Endometrium (tissue), 2 donors: ENCODE data around the gene CAMK1D.

ENCODE experiments used
- FAIRE-seq: peaks from 2 replicates; lab custom pipeline; 2012; peaks lifted over from hg19 to GRCh38; lab: Jason Lieb, UNC
- donor health status: control.
- donor health status: control.

Gene CAMK1D

DNA sequence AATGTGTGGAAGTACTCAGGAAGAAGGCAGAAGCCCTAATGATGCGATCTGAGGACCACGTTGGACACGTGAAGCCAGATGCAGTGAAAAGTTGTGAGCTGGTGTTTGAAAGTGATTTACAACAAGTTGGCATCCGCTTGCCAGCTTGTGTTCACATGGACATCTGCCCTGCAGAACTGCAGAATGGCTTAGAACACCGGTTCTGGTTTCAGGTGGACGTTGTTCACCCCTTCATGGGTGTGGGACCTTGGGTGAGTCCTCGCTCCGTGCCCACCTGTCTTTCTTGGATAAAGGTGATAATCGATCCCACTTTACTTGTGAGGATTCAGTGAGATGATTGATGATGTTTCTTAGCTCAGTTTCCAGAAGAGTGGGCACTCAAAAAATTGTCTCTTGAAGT, 53.8 kb downstream of the CAMK1D start:
- FAIRE-seq, result no peak

DNA sequence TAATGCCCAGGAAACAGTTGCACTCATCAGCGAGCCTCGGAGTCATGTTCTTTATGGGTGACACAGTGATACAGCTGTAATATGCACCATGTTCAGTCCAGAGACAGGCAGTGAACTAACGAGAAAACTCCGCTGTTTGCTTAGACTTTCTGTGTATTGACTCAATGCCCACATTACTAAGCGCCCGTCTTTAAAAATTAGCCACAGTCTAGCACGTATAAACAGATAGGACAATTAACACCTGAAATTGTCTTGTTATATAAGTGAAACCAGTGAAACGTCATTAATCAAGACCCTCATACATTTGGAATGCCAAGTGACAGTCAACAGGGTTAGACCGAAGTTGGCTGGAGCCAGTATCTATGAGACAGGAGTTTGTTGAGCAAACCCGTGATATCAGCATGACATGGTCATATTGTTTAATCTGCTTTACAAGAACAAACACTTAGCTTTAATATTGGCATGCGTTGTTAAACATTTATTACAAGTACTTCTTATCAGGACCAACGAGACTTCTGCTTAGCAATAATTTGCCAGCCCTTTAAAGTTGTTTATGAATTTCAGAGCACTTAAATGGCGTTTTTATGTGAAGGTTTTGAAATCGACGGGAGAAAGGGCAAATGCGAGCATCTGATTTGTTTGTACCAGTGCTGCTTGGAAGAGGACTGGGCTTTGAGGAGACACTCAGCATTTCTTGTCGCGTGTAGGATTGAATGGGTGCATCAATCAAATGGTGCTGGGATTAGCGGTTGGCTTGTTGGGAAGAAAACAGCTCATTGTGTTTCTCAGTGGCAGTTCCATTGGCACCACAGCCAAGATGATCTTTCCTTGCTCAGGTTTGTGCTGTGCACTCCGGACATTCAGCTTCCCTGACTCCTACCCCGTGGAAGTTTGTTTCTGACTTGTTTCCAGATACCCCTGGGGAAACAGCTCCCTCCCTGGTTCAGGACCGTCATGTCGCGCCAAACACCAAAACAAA, 56.3 kb downstream of the CAMK1D start:
- FAIRE-seq, result no peak

DNA sequence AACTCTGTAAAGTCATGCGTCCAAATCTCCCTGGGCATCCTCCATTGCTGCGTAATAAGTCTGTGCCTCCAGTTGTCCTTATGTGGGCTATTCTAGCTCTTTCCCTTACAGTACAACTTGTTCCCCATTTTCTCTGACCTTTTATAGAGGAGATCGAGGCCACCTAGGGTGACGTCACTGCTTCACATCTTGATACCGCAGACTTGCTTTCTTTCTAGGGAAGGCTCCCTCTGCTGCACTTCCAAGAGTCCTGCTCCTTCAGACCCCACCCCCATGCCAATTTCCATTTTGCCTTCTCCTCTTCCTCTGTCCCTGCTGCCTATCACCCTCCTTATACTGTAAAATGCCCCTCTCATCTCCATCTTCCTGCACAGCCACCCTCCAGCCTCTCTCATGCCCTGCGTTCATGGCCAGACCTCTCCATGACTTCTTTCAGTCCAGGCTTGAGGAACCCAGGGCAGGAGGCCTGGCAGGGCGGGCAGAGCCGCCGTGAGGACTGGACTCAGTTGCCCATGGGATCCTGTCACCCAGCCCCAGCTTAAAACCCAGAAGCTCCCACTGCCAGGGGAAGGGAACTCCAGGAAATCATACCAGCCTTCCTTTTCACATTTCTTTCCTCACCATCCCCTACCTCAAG, 57.5 kb downstream of the CAMK1D start:
- FAIRE-seq, result no peak

DNA sequence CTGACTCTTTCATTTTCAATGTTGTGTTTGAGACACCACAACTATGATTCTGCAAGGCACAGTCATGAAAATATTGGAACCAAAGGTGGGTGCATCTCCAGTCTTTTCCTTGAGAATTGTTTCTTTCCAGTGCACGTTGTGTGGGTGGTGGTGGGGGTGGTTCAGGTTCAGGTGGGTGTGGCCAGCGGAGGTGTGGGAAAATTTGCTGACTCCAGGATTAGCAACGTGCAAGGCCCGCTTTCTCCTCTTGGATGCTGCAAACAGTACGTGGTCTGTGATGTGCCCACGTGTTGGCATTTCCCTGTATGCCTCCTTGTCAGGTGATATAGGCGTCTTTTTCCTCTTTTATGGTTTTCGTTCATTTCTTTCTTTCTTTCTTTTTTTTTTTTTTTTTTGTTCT, 59.1 kb downstream of the CAMK1D start:
- FAIRE-seq, result no peak

DNA sequence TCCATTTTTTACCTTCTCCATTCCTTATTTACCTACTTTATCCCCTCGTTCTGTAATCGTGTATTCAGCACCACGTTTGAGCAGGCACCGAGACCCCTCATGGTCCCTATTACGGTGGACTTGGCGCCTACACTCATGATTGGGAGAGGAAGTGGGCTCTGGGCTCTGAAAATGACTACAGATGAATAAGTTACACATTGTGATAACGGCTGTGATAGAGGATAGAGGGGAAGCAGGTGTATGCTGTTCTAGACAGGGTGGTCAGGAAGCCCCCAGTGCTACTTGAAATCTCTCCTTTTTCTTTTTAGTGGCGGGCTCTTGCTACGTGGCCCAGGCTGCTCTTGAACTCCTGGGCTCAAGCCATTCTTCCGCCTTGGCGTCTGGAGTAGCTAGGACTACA, 59.8 kb downstream of the CAMK1D start:
- FAIRE-seq, result no peak

DNA sequence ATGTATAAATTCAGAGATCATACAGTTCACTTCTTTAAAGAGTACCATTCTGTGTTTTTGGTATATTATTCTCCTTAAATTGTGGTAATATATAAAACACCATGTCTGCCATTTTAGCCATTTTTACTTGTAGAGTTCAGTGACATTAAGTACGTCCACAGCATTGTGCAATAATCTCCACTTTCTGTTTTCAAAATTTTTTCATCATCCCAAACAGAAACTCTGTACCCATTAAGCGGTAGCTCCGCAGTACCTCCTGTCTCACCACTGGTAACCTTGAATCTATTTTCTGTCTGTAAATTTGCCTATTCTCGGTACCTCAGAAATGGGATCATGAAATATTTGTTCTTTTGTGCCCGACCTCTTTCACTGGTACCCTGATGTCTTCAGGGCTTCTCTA, 60.3 kb downstream of the CAMK1D start:
- FAIRE-seq, result no peak

DNA sequence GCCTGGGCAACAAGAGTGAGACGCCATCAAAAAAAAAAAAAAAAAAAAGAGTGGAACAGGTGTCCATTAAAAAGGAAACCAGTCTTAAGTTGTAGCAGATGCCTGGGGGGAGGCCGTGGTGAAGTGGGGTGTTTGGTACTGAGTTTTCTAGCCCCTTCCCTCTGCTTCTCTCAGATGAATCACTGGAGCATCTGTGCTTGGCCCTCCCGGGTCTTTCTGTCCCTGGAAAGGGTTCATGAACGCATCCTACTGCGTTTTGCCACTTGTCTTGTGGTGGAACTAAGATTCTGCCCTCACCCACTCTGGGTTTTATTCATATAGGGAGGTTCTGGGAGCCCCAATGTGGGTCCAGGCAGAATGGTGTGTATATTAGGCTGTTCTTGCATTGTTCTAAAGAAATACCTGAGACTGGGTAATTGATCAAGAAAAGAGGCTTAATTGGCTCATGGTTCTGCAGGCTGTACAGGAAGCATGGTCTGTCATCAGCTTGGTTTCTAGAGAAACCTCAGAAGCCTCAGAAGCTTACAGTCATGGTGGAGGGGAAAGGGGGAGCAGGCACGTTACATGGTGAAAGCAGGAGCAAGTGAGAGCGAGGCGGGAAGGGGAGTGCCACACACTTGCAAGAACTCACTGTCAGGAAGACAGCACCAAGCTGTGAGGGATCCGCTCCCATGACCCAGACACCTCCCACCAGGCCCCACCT, 63.5 kb downstream of the CAMK1D start:
- no peak for FAIRE-seq

DNA sequence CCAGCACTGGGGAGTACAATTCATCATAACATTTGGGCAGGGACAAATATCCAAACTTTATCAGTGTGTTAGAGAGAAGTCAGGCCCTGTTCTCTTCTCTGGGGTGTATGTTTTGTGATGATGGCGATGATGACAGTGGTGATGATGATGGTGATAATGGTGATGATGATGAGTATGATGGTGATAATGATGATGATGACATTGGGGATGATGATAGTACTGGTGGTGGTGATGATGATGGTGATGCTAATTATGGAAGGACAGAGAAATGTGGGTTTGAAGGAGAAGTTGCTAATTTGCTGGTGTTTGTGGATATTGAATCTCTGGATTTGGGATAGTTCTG, 64.0 kb downstream of the CAMK1D start:
- FAIRE-seq, result no peak

DNA sequence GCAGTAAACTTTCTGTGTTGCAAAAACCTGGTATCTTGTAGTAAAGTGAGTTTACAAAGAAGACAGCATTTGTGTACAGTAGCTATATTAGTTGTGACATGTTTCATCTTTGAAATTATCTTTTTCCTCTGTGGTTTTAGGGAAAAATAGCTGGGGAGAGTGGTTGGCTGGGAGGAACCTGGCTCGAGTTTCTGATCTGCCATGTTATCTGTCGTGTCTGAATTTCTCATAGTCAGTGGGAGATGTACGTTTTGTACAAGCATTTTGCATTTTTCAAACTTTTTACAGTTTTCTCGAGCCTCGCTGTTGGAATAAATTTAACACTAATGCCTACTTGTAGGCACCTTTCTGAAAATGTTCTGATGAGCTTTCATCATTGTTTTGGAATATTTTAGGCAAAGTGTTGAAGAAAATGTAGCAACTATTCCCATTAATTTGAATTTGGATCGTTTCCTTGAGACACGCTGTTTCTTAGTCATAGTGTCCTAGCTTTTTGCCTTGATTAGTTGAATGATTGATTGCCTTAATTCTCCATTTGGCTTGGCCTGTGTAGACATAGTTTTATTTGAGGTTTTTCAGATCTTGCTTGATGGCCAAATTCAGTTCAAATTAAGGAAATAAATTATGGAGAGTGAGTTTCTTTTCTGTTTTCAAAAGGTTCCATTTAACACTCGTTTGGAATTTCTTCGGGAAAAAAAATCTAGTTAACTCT, 65.1 kb downstream of the CAMK1D start:
- no peak for FAIRE-seq

DNA sequence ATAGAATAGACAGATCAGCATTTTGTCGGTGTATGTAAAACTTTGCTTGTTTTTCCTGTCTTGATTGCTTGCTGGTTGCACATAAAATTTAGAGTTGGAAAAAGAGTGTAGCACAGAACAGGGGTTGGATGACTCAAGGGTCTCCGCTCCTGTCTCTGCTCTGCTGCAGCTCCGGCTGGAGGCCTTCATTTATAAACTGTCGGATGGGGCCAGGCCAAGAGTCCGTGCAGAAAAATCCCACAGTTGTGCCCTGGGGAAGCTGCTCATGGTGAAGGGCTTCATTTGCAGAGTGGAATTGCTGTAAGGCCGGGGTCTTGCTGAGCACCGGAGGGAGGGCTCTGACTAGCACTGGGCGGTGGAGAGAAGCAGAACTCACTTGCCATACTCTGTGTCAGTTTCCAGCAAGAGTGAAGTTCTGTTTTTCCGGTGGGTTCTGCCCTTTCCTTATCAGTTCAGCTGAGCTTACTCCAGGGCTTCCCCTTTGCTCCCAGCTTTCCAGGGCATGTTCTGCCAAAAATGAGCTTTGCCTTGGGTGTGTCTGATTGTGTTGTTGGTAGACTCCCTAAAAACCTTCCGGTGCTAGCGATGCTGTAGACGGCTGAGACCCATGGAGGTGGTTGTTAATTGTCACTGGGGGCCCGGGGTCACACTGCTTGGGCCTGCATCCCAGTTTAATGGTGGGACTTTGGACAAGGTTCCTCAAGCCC, 67.2 kb downstream of the CAMK1D start:
- FAIRE-seq, result no peak

DNA sequence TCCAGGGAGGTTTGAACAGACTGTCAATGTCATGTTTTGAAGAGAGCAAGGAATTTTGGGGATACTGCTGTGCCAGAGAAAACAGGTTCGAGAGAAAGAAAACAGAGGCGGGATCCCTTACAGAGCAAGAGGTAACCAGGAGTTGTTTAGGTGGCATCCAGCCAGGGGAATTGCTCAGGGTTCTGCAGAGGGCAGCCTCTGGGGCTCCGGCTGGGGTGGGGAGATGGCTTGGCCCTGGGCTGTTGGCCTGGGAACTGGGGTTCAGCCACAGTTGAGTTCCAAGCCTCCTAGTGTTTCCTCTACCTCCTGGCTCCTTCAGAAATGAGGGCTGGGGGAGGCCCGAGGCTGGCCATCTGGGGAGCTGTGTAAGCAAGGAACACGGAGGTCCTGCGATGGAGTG, 68.0 kb downstream of the CAMK1D start:
- no peak for FAIRE-seq

DNA sequence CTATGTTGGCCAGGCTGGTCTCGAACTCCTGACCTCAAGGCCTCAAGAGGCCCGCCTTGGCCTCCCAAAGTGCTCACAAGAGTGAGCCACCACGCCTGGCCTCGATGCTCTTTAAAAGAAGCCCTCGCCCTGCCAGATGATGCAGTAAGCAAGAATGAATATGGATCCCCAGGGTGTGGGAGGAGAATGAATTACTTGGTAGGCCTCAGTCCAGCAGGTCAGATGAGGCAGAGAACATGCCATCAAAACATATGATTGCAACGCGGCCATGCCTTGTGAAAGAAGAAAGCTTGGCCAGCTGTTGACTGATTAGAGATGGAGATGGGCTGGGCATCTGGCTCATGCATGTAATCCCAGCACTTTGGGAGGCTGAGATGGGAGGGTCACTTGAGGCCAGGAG, 68.7 kb downstream of the CAMK1D start:
- FAIRE-seq, result no peak

DNA sequence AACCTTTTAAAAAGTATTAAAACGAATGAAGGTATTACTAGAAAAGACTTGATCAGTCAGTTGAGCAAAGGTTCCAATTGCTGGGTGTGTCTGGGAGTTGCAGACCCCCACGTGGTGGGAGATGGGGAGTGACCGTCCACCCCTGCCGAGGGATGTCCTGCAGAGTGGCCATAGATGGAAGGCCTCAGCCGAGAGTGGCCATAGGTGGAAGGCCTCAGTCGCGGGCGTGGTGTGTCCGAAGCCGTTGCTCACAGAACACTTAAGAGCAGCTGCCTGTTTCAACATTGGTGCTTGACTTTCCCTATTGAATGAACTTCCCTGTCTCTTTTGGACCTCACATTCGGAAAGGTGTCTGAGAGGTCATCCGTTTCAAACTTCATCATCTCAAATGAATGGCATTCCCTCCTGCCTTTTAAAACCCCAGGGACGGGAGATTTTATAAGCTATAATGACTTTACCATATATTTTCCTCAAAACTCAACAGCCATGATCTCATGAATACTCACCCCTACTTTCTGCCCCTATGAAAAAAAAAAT, 69.4 kb downstream of the CAMK1D start:
- FAIRE-seq, result no peak

DNA sequence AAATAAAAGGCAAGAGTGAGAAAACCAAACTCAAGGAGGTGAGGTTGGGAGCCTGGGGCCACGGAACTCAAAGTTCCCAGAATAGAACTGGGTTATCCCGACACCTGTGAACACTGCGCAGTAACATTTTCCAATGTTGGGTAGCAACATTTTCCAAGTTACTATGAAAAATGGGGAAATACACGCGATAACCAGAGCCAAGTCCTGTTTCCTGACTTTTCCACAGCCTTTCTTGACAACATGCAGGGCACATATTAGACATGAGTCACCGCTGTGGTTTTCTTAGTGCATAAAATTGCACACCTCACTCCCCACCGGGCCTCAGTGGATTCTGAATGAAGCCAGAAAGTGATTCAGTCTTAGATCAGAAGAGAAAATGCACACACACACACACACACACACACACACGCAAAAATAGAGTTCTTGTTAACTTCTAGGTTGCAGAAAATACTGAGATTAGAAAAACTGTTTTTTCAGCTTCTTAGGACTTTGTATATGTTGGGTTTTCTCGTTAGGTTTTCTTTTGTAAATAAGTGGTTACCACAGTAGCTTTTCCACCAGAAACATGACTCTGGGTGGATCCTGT, 70.0 kb downstream of the CAMK1D start:
- no peak for FAIRE-seq

DNA sequence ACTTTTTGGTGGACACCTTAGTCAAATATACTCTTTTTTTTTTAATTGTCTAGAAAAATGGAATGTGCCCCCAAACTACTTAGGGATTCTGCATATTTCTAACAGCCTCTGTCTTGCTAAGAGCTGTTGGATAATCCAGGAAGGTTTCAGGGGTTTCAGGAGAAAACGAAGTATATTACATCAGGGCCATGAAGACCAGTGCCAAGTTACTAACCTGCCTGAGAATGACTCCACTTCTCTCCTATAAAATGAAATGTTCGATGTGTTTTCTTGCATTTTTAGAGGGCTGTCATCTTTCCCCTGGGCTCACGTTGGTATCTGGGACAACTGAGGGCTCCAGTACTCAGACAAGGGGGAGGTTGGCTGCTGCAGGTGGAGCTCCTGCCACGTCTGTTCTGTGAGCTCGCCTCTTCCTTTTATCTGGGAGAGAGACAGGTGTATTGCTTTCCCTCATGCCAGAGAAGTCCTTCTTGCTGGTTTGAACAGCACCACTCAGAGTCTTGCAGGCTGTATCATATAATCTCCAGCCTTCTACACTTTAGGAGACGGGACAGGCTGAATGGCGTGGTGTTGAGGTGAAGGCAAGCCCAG, 71.3 kb downstream of the CAMK1D start:
- no peak for FAIRE-seq

DNA sequence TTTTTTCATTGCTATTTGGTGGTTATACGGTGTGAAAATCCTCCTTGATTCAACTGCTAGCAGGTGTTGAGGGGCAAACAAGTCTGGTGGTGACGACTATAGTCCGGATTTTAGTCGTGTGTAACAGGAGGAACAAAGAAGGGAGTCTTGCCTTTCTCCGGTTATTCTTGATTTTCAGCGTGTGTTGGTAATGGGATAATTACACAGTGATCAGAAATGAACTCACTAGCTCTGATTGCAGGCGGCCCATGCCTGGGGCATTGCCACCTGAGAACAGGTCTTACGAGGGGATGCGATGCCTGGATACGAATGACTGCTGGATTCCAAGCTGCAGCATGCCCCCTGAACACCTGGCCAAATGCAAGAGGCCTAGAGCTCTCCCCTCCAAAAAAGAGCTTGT, 72.8 kb downstream of the CAMK1D start:
- FAIRE-seq, result no peak

DNA sequence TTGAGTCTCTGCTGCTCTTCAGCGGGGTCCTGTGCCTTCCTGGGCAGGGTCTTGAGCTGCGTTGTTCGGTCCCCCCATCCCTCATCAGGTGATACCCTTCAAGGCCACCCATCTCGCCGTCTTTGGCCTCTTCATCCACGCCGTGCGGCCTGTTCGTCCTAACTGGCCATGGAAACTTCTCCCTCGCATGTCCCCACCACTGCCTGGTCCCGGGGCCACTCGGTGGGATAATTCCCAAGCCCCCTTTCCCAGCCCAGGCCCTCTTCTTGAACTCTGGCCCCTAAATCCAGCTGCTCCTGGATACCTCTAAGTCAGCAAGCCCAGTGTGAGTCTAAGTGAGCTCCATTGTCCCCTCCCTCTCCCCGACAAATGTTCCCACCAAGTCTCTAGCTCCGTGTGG, 74.5 kb downstream of the CAMK1D start:
- FAIRE-seq, result no peak

DNA sequence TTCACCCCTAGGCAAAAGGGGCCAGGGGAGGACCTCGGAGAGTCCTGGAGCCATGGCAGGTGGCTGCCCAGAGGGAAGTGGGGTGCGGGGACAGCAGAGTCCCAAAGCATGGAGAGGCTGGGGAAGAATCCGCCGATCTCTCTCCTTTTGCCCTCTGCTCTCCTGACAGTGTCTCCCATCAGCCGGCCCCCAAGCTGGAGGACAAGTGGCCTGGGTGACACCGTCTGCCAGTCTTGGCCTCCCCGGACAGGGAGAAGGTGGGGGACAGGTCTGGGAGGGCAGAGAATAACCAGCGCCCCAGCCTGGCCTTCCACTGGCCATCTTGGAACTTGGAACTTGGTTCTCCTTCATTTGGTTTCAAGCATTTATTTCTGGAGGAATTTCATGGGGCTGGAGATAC, 77.9 kb downstream of the CAMK1D start:
- FAIRE-seq, result no peak

DNA sequence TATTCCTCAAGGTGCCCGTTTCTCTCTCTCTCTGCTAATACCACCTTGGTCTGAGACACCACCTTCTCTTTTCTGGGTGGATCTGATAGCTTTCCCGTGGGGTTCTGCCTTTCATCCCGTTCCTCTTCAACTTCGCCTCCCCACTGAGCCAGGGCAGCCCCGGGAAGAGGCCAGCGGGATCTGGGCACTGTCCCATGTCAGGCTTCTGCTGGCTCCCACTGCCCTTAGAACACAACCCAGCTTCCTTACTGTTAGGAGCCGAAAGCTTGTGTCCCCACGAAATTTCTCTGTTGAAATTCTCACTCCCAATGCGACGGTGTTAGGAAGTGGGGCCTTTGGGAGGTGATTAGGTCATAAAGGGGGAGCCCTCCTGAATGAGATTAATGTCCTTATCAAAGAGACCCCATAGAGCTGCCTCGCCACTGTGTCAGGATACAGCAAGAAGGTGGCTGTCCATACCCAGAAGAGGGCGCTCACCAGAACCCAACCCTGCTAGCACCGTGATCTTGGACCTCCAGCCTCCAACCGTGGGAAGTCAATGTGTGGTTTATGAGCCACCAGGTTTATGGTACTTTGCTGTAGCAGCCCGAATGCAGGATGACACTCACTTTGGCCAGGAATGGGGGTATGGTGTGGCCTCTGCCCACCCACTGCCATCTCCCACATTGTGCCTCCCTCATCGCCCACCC, 79.2 kb downstream of the CAMK1D start:
- no peak for FAIRE-seq

DNA sequence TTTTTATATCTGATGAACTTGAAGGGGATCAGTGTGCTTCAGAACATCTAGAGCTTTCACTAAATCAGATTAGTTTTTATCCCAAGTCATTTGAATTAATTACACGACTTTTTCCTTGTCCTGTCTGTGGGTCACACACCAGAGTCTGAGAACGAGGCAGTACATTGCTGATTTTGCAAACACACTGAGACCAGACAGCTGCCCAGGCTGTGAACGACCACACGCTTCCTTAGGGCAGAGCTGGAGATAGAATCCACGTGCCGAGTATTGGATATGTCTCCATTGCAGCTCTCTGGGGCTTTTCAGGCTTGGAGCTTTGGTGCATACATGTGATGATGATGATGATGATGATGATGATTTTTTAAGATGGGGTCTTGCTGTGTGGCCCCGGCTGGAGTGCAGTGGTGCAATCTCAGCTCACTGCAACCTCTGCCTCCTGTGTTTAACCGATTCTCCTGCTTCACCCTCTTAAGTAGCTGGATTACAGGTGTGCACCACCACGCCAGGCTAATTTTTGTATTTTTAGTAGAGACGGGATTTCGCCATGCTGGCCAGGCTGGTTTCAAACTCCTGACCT, 81.1 kb downstream of the CAMK1D start:
- no peak for FAIRE-seq
